DND-41 (cell line): Measurements from ENCODE around the gene ACP4.

Experiments used
- EZH2 ChIP-seq: IDR thresholded peaks from 3 replicates; pipeline ENCODE4 v1.6.1; 2012; ENCODE audit warnings: borderline replicate concordance, low read depth, mild to moderate bottlenecking, moderate library complexity, low read length, inconsistent platforms; ENCODE audit not compliant: severe bottlenecking
- TF ChIP-seq, protein P1 (sequence below): IDR thresholded peaks from 2 replicates; pipeline ENCODE4 v1.5.1; 2012; ENCODE audit warnings: borderline replicate concordance, low read length, moderate library complexity, mild to moderate bottlenecking; ENCODE audit not compliant: poor library complexity, severe bottlenecking; ENCODE audit errors: extremely low read depth

DNA sequence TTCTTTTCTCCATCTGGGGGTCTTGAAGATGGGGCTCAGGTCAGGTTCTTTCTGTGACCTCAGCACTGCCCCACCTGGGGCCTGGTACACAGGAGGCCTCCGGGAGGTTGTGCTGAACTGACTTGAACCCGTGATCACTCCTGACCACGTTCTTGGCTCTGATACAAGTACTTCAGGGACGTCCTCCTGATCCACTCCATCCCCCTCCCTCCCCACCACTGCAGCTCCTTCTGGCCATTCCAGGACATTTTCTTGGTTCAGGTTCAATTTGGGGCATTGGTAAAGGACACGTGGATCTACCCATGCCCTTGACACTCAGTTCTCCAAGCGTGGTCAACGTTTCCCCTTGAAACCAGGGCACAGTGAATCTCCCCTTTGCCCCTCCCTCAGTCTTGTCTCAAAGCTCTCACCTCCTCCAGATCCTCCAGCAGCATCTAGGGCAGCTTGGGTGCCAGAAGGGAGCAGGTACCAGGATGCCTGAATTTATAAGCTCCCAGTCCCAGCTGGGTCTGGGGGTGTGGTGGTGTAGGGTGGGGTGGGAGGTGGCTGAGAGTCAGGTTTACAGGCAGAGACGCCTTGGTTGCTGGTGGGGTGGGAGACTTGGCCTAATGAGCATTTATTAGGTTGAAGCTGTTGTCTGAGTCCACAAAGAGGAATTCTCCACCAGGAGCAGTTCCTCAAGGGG lies 43.0 kb downstream of the ACP4 start, which contains the start of gene KLK15:
- TF ChIP-seq, protein P1, sequence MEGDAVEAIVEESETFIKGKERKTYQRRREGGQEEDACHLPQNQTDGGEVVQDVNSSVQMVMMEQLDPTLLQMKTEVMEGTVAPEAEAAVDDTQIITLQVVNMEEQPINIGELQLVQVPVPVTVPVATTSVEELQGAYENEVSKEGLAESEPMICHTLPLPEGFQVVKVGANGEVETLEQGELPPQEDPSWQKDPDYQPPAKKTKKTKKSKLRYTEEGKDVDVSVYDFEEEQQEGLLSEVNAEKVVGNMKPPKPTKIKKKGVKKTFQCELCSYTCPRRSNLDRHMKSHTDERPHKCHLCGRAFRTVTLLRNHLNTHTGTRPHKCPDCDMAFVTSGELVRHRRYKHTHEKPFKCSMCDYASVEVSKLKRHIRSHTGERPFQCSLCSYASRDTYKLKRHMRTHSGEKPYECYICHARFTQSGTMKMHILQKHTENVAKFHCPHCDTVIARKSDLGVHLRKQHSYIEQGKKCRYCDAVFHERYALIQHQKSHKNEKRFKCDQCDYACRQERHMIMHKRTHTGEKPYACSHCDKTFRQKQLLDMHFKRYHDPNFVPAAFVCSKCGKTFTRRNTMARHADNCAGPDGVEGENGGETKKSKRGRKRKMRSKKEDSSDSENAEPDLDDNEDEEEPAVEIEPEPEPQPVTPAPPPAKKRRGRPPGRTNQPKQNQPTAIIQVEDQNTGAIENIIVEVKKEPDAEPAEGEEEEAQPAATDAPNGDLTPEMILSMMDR: no peak
- no peak for TF ChIP-seq EZH2
